HG02759 (cell line): ENCODE data around the gene CCNT1.
"Not testable (repeated sequence)": the region's sequence is repeated elsewhere in the genome, so short reads cannot be mapped to it uniquely, and the experiment has no call there.

Source experiments
- ATAC-seq: cut with Tn5 transposase; IDR thresholded peaks from one replicate; pipeline ENCODE4 v1.9.1; 2021; ENCODE audit warnings: mild to moderate bottlenecking, moderate library complexity; ENCODE audit not compliant: unreplicated experiment

Gene CCNT1

DNA sequence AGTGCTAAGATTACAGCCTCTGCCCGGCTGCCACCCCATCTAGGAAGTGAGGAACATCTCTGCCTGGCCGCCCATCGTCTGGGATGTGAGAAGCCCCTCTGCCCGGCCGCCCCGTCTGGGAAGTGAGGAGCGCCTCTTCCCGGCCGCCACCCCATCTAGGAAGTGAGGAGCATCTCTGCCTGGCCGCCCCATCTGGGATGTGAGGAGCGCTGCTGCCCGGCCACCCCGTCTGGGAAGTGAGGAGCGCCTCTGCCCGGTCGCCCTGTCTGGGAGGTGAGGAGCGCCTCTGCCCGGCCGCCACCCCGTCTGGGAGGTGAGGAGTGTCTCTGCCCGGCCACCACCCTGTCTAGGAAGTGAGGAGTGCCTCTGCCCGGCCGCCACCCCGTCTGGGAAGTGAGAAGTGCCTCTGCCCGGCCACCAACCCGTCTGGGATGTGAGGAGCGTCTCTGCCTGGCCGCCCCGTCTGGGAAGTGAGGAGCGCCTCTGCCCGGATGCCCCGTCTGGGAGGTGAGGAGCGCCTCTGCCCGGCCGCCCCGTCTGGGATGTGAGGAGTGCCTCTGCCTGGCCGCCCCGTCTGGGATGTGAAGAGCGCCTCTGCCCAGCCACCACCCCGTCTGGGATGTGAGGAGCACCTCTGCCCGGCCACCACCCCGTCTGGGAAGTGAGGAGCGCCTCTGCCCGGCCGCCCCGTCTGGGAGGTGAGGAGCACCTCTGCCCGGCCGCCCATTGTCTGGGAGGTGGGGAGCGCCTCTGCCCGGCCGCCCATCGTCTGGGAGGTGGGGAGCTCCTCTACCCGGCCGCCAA, 74.6 kb downstream of the CCNT1 start:
- not testable (repeated sequence) for ATAC-seq

DNA sequence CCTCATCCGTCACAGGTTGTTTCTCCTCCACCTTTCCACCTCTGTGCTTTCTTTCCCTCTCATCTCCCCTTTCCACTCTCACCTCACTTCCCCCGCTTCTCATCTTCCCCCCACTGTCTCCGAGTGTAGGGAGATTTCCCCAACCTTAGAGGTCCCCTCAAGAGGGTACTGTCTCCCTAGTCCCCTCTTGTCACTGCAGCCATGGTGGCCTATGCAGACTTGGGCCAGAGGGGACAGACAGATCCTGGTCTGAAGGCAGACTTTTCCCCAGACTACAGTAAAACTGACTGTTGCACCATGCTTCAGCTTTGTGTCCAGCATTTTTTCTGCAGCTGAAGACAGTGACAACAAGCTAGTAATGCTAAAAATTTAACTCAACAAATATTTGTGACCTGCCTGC, 75.7 kb downstream of the CCNT1 start:
- no peak for ATAC-seq

DNA sequence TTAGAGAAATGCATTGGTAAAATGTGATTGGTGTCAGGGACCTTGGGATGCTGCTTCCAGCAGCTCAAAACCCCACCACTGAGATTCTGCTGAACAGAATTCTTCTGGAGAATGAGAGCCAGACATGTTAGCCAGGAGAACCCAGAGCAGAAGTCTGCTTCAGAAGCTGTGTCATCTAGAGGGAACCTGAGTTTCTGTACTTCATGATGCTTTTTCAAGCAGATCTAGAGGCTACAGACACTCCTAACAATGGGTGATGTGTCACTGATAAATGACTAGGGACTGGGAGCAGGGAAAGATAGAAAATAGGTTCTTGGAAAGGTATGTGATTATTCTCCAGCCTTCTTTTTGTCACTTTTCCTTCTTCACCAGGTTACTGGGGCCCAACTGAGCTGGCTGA, 76.1 kb downstream of the CCNT1 start:
- no peak for ATAC-seq
